PC-3 (cell line): ENCODE results near the gene NLGN1. TPM values are rescaled to one million over a fixed set of nuclear protein-coding genes. Genes with fewer than 3 reads are reported as not detected.
"Not testable (repeated sequence)": the region's sequence is repeated elsewhere in the genome, so short reads cannot be mapped to it uniquely, and the experiment has no call there.

Experiments used
- ATAC-seq: fragments of 200-7000 bp; cut with Tn5 transposase; 2 replicates; pipeline ENCODE4 v1.9.1; 2020; ENCODE audit warnings: mild to moderate bottlenecking, moderate library complexity
- BruUV-seq: library from RNA; stranded (reverse); fragments of 400-500 nt; replicated peaks from 2 replicates; lab custom pipeline; 2021; lab: Mats Ljungman, UMichigan
- CTCF ChIA-PET: fragments of 300-600 bp; sonication (Branson Sonifier 250); formaldehyde crosslinking; loops from one replicate; lab custom pipeline; 2022; ENCODE audit warnings: antibody characterized with exemption; lab: Charles Lee
- POLR2A ChIA-PET: fragments of 300-600 bp; sonication (Branson Sonifier 250); formaldehyde crosslinking; loops from one replicate; lab custom pipeline; 2022; ENCODE audit warnings: antibody characterized with exemption; ENCODE audit not compliant: unreplicated experiment; lab: Charles Lee
- DNase-seq: peaks from one replicate; pipeline ENCODE4 v3.0.0-alpha.2; 2015
- H2AFZ ChIP-seq: fragments of 300-600 bp; sonication (generic); 2 replicates; pipeline ENCODE4 v1.6.0; 2016; ENCODE audit warnings: antibody characterized with exemption, low read length
- H3F3A ChIP-seq: fragments of 300-600 bp; sonication (generic); one replicate; pipeline ENCODE4 v1.6.0; 2017; ENCODE audit warnings: antibody characterized with exemption, low read length, control low read depth, mild to moderate bottlenecking; ENCODE audit not compliant: unreplicated experiment
- H3K27ac ChIP-seq: fragments of 300-600 bp; sonication (generic); 2 replicates; pipeline ENCODE4 v1.5.1; 2016; ENCODE audit warnings: mild to moderate bottlenecking, low read length
- H3K27me3 ChIP-seq: fragments of 300-600 bp; sonication (generic); 2 replicates; pipeline ENCODE4 v1.6.1; 2016; ENCODE audit warnings: low read length, mixed read lengths
- H3K36me3 ChIP-seq: fragments of 300-600 bp; sonication (generic); 2 replicates; pipeline ENCODE4 v1.6.1; 2016; ENCODE audit warnings: low read depth, mixed run types, low read length, mixed read lengths
- H3K4me1 ChIP-seq: fragments of 300-600 bp; sonication (generic); 2 replicates; pipeline ENCODE4 v1.5.1; 2016; ENCODE audit warnings: low read length; ENCODE audit not compliant: insufficient read depth
- H3K4me2 ChIP-seq: fragments of 300-600 bp; sonication (generic); 2 replicates; pipeline ENCODE4 v1.6.0; 2016; ENCODE audit warnings: low read length
- H3K4me3 ChIP-seq: fragments of 300-600 bp; sonication (generic); 2 replicates; pipeline ENCODE4 v1.5.1; 2016; ENCODE audit warnings: mild to moderate bottlenecking, low read length, mixed read lengths
- H3K79me2 ChIP-seq: fragments of 300-600 bp; sonication (generic); 2 replicates; pipeline ENCODE4 v1.6.1; 2017; ENCODE audit warnings: low read length, mixed read lengths
- H3K9ac ChIP-seq: fragments of 300-600 bp; sonication (generic); 2 replicates; pipeline ENCODE4 v1.6.0; 2016; ENCODE audit warnings: mild to moderate bottlenecking, low read length
- H3K9me2 ChIP-seq: fragments of 300-600 bp; sonication (generic); replicated peaks from 2 replicates; pipeline ENCODE4 v1.6.1; 2016; ENCODE audit warnings: mixed run types, low read length, mixed read lengths
- H3K9me3 ChIP-seq: fragments of 300-600 bp; sonication (generic); 2 replicates; pipeline ENCODE4 v1.6.1; 2016; ENCODE audit warnings: low read length, mixed read lengths
- H4K20me1 ChIP-seq: fragments of 300-600 bp; sonication (generic); 2 replicates; pipeline ENCODE4 v1.6.1; 2016; ENCODE audit warnings: low read length, mixed read lengths
- EZH2 ChIP-seq: fragments of 300-600 bp; sonication (generic); IDR thresholded peaks from one replicate; pipeline ENCODE4 v1.6.1; 2017; ENCODE audit warnings: antibody characterized with exemption, mild to moderate bottlenecking, low read length; ENCODE audit not compliant: unreplicated experiment
- EZH2phosphoT487 ChIP-seq: fragments of 300-600 bp; sonication (generic); IDR thresholded peaks from 2 replicates; pipeline ENCODE4 v1.6.1; 2018; ENCODE audit warnings: mild to moderate bottlenecking, antibody characterized with exemption, low read length, borderline replicate concordance
- intact Hi-C: fragments of 100-400 bp; cut with micrococcal nuclease; formaldehyde crosslinking; loops from 2 replicates; pipeline ENCODE4 v1.9.0; 2023
- total RNA-seq: library from RNA; depleted of rRNA; stranded (reverse); fragments of >200 nt; gene quantifications from 2 replicates; pipeline ENCODE4 v1.2.3, GENCODE V29; 2014
- TF ChIP-seq, protein P1 (sequence below): fragments of 300-600 bp; sonication (generic); conservative IDR thresholded peaks from 2 replicates; pipeline ENCODE4 v1.5.1; 2017; ENCODE audit warnings: antibody characterized with exemption, low read depth, mild to moderate bottlenecking, low read length

Gene NLGN1
- total RNA-seq, 1 experiment from 2014 or later = 0.77 TPM

DNA sequence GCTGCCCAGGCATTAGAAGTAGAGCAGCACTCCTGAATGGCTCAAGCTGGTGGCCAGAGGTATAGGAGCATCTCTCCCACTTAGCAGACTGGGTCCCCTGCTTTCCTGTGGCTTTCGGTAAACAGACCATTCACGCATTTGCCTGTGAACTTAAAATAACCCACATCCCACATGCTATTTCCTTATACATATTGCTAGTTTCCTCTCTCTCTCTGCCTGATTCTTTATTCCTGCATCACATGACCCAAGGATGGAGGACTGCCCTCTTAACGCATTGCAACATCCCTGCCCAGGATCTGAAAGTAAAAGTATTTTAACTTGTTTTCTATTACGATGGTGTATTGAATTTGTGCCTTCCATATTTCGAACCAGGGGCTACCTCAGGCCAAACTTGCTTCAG, 43.4 kb upstream of the NLGN1 start:
- Histone ChIP-seq H3K27me3 (peaks cover 6% of the 10 kb centered on the region; the same call in 1 of the 2 replicates), H3K4me1 (no peaks in the 10 kb centered on the region), H3K4me3 (no peak overlapping the region), H4K20me1 (no peaks in the 10 kb centered on the region), H3K9me3 (no peaks in the 10 kb centered on the region; the same call in 1 of the 2 replicates), H3K36me3 (no peaks in the 10 kb centered on the region), H3K4me2 (no peak overlapping the region), H3K9me2 (no peaks in the 10 kb centered on the region), H3F3A (no peaks in the 10 kb centered on the region), H3K79me2 (no peaks in the 10 kb centered on the region), H3K27ac (no peak overlapping the region), H3K9ac (no peak overlapping the region), H2AFZ (no peak overlapping the region)
- intact Hi-C loops = no loop called here
- POLR2A ChIA-PET = no interaction called here
- no peak for DNase-seq
- TF ChIP-seq EZH2phosphoT487 = no peak
- TF ChIP-seq, protein P1, sequence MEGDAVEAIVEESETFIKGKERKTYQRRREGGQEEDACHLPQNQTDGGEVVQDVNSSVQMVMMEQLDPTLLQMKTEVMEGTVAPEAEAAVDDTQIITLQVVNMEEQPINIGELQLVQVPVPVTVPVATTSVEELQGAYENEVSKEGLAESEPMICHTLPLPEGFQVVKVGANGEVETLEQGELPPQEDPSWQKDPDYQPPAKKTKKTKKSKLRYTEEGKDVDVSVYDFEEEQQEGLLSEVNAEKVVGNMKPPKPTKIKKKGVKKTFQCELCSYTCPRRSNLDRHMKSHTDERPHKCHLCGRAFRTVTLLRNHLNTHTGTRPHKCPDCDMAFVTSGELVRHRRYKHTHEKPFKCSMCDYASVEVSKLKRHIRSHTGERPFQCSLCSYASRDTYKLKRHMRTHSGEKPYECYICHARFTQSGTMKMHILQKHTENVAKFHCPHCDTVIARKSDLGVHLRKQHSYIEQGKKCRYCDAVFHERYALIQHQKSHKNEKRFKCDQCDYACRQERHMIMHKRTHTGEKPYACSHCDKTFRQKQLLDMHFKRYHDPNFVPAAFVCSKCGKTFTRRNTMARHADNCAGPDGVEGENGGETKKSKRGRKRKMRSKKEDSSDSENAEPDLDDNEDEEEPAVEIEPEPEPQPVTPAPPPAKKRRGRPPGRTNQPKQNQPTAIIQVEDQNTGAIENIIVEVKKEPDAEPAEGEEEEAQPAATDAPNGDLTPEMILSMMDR = no peak
- TF ChIP-seq EZH2 = no peak
- no TSS peak for BruUV-seq
- CTCF ChIA-PET = no interaction called here
- no peak for ATAC-seq

DNA sequence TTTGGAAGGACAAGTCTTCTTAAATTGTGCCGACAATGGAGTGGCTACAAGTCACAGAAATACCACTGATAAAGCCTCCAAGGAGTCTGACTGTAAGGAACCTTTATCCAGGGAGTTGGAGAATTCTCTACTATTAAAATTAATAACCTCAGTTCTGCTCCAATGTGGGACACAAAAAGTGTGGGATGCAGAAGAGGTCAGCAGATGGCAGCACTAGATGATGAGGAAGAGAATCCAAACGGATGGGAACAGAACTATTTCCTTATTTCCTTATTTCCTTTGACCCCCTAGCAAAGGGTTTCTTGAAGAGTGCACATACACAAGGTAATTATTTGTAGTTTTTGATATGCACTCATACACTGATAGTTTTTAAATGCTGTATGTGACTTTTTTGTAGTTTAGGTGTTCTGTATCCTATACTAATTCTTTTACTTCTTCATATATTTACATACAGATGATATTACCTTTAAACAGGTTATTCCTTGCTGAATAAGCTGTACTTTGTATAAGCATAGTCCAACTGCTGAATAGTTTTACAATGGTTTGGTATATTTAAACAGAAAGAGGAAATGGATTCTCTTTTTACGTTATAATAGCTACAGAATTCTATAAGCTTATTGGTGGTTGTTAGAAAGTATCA, 25.6 kb upstream of the NLGN1 start:
- H3K9me2 ChIP-seq = no peaks in the 10 kb centered on the region
- no peak overlapping the region for H3K9ac ChIP-seq
- ChIA-PET POLR2A (no interaction called here), CTCF (no interaction called here)
- H3K36me3 ChIP-seq = no peaks in the 10 kb centered on the region
- intact Hi-C loops = loop anchor here (1.0 kb wide), 1 partner anchor 181 kb away; no protein-coding TSS in a partner anchor
- no peaks in the 10 kb centered on the region for H3K9me3 ChIP-seq
- DNase-seq = peak; percentile 59
- no peak overlapping the region for H3K4me2 ChIP-seq
- no peaks in the 10 kb centered on the region for H3K4me1 ChIP-seq
- no peaks in the 10 kb centered on the region for H3F3A ChIP-seq
- ATAC-seq = peak; percentile 71
- no TSS peak for BruUV-seq
- no peaks in the 10 kb centered on the region for H3K79me2 ChIP-seq
- H4K20me1 ChIP-seq = no peaks in the 10 kb centered on the region
- TF ChIP-seq, protein P1 = peak; percentile 74
- TF ChIP-seq EZH2phosphoT487 = no peak
- H3K27ac ChIP-seq = no peak overlapping the region
- H3K27me3 ChIP-seq = peaks cover 21% of the 10 kb centered on the region; the same call in 1 of the 2 replicates
- no peak overlapping the region for H3K4me3 ChIP-seq
- H2AFZ ChIP-seq = no peak overlapping the region

DNA sequence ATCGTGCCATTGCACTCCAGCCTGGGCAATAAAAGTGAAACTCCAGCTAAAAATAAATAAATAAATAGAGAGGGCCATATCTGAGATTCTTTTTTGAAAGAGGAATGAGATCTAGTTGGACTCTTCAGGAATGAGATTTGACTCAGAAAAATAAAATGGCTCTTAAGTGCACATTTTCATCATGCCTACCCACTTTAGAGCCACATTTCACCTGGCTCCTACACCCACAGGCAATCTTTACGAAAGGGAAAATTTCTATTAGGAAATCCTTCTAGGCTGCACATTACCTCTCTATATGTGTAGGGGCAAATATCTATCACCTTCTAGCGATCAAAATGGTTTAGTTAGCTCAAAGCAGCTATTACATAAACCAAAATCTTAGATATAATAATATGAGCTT, 16.9 kb upstream of the NLGN1 start:
- H4K20me1 ChIP-seq = no peaks in the 10 kb centered on the region
- ChIA-PET CTCF (no interaction called here), POLR2A (no interaction called here)
- no peaks in the 10 kb centered on the region for H3K36me3 ChIP-seq
- ATAC-seq (no peak), DNase-seq (no peak)
- H3K9ac ChIP-seq = no peak overlapping the region
- H3K79me2 ChIP-seq = no peaks in the 10 kb centered on the region
- H3K4me2 ChIP-seq = no peak overlapping the region
- H3K9me3 ChIP-seq = no peaks in the 10 kb centered on the region
- no peaks in the 10 kb centered on the region for H3F3A ChIP-seq
- H3K4me3 ChIP-seq = no peak overlapping the region
- no peaks in the 10 kb centered on the region for H3K9me2 ChIP-seq
- TF ChIP-seq, protein P1 = no peak
- no peak for TF ChIP-seq EZH2
- no peak for TF ChIP-seq EZH2phosphoT487
- no peaks in the 10 kb centered on the region for H3K4me1 ChIP-seq
- H3K27ac ChIP-seq = no peak overlapping the region
- no peaks in the 10 kb centered on the region; the same call in 1 of the 2 replicates for H3K27me3 ChIP-seq
- intact Hi-C loops = no loop called here
- H2AFZ ChIP-seq = no peak overlapping the region
- BruUV-seq = no TSS peak

DNA sequence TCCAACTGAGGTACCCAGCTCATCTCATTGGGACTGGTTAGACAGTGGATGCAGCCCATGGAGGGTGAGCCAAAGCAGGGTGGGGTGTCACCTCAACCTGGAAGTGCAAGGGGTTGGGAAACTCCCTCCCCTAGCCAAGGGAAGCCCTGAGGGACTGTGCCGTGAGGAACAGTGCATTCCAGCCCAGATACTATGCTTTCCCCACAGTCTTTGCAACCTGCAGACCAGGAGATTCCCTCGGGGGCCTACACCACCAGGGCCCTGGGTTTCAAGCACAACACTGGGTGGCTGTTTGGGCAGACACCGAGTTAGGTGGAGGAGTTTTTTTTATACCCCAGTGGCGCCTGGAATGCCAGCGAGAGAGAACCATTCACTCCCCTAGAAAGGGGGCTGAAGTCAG, 15.6 kb upstream of the NLGN1 start:
- H3K9me2 ChIP-seq, POLR2A ChIA-PET, CTCF ChIA-PET, H3K27me3 ChIP-seq, H3K79me2 ChIP-seq, H3K9me3 ChIP-seq, H3K4me2 ChIP-seq, H3K36me3 ChIP-seq, H2AFZ ChIP-seq, H3K4me1 ChIP-seq, intact Hi-C loops, BruUV-seq, H4K20me1 ChIP-seq, H3K4me3 ChIP-seq, H3K27ac ChIP-seq, H3K9ac ChIP-seq, DNase-seq, H3F3A ChIP-seq, ATAC-seq: not testable (repeated sequence)
